NCI-H2107 (cell line): Measurements from ENCODE around the gene AMBN.

Experiments used
- DNase-seq: peaks from one replicate; lab custom pipeline; 2025; lab: John Stamatoyannopoulos, UW

Gene AMBN, protein sequence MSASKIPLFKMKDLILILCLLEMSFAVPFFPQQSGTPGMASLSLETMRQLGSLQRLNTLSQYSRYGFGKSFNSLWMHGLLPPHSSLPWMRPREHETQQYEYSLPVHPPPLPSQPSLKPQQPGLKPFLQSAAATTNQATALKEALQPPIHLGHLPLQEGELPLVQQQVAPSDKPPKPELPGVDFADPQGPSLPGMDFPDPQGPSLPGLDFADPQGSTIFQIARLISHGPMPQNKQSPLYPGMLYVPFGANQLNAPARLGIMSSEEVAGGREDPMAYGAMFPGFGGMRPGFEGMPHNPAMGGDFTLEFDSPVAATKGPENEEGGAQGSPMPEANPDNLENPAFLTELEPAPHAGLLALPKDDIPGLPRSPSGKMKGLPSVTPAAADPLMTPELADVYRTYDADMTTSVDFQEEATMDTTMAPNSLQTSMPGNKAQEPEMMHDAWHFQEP

DNA sequence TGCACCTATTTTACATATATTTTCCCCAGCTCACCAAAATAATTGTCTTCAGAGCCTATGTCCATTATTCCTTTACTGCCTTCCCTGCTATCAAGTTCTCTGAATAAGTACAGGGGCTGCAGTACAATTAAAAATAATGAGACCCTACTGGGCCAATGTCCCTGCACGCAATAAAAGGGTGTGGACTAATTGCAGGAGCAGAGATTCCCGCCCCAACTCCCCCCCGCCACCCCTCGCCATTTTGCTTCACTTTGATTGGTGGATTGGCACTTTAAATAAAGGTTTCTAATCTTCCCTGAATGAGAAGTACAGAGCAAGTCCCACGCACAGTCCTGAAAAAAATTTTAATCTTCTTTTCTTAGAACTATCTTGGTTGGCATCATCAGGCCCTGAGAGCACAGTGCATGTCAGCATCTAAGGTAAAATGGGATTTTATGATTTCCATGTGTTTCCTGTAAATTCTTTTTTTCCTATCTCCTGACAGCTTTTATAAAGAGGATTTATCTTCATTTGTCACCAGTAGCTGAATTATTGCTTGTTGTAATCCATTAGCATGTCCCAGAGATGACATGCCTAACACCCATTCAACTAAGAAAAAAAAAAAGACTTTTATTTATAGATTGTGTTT is at the start of gene AMBN:
Gene AMBN, plus strand, starts transcription at position 302 of the 628 bp plus-strand sequence. Its CDS starts 103 bp downstream, at position 405.
- DNase-seq, result no peak

DNA sequence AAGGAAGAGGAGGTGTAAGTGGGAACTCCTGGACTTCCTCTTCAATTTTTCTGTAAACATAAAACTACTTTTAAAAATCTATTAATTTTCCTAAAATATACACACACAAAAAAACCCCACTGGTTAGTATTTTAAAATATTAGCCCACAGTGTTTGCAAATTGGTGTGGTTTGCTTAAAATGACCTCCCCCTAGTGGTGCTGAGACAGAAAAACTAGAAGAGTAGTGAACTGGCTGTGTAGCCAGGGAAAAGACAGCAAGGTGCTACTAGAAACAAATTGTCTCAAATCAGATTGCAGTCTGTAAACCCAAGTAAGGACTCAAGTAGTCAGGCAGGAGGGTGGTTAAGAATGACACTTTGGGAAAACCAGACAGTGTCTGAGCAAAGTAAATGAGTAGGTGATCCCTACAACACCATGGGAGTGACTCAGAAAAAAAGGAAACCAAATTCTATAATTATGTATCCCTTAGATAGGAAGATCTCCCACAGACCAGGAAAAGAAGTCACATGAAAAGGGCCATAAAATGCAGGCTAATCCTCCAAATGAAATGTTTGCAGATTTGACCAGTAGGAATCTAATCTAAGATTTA is 47.7 kb upstream of the AMBN start:
- no peak for DNase-seq

DNA sequence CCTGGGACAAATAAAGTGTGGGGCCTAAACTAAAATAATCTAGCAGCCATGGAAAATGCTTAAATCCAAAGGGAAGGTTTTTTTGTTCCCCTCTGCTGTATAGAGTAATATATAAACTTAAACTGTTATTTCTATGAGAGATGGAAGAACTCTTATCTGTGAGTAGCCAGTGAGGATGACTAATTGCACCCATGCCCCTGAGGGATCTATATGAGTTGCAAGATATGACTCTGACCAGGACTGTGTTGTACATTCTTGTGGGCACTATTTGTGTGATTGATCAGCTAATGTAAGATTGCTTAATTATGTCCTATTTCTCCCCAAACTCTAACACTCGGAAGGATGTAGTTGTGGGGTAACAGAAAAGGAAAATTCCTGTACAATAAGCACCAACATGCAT is 35.2 kb upstream of the AMBN start:
- no peak for DNase-seq

DNA sequence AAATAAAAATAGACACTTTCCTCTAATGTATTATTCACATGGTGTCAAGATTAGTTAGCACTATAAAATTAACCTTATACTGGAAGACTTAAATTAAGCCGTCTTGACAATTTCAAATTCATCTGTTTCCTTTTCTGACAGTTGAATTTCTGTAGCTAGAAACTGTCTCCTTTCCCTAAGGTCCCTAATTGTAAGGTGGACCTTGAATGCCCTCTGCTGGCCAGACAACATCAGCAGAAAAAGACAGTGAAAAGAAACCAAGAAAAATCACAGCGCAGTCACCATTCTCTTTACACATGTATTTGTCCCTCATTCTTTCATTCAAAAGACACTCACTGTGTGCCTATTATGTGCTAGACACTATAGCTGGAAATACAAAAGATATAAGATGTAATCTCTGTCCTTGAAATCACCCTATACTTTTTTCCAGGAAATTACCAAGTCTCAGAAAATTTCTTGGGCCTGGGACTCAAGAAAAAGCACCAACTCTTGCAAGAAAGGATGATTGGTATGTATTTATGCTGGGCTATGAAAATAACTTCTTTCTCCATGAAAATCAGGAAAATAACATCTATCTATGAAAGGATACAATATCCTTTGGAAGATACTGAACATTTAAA is 32.7 kb upstream of the AMBN start:
- no peak for DNase-seq

DNA sequence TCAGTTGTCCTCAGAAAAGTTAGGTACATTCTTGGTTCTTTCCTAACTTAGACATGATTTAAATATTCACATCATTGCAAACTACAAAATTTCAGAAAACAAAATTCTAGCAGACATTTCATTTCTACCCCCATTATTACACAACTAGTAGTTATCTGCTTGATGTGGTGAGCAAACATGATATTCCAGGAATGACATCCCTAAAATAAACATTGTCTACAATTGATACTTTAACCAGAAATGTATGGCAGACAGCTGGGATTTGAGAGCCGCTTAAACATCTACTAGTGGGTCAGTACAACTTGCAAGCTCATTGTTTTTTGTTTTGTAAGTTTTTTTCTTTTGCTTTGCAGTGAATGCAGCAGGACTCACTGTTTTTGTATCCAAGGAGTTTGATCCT is 32.1 kb upstream of the AMBN start:
- no peak for DNase-seq

DNA sequence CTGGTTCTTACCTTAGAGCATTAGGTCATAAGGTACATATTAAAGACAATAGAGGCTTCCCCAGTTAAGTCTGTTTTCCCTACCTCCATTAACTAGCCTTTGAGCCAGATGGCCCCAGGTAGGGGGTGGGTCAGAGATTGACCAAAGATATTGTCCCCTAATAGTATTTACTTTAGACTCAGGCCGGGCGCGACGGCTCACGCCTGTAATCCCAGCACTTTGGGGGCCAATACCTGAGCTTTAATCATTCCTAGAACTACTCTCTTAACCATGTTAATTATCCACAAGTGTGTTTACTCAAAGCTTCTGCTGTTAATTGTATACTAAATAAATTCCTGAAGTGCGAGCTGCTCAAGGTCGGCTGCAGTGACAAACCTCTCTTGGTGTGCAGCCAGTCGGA is 28.0 kb upstream of the AMBN start:
- no peak for DNase-seq

DNA sequence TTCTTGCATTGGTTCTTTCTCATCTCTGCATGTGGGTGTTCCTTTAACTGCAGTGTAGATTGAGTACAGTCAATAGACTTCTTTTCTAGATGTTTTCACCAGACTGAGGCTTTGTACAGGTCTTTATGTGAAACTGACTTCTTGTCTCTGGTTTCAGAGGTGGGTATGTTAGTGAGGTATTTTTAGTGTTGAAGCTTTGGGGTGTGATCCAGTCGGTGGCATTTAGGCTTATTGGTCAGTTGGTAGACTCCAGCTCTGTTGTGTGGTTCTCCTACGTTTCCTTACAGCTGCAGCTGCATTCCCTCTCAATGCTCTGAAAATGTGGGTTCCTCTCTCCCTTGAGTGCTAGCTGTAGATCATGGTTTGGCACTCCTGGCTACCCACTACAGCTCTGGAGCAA is 21.3 kb upstream of the AMBN start:
- DNase-seq, result no peak

DNA sequence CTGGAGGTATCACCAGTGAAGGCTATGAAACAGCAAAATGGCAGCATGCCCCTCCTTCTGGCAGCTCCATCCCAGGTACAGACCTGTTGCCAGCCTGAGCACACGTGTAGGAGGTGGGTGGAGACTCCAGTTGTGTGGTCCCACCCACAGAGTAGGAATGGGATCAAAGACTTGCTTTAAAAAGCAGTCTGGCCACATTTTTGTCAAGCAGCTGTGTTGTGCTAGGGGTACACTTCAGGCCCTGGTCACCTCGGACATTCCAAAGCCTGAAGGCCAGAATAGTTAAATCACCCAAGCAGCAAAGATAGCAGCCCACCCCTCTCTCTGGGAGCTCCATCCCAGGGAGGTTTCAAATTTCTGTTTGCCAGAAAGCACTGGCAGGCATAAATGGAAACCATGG is 20.3 kb upstream of the AMBN start:
- DNase-seq, result no peak

DNA sequence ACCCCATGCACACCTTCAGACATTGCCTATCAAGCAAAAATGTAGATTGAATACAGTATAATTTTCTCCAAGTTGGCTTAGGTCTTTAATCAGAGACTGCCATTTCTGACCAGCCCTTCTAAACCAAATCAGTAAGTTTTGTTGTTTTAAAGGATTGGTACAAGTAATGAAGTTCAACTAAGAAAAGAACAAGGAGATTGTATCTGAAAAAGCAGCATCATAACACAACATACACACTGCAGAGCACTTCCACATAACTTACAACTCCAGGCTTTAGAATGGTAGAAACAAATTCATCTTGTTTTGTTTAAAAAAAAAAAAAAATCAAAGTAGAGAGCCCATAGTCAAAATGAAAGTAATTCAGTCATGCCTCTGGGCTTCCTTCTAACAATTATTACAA is 16.1 kb upstream of the AMBN start:
- DNase-seq, result no peak

DNA sequence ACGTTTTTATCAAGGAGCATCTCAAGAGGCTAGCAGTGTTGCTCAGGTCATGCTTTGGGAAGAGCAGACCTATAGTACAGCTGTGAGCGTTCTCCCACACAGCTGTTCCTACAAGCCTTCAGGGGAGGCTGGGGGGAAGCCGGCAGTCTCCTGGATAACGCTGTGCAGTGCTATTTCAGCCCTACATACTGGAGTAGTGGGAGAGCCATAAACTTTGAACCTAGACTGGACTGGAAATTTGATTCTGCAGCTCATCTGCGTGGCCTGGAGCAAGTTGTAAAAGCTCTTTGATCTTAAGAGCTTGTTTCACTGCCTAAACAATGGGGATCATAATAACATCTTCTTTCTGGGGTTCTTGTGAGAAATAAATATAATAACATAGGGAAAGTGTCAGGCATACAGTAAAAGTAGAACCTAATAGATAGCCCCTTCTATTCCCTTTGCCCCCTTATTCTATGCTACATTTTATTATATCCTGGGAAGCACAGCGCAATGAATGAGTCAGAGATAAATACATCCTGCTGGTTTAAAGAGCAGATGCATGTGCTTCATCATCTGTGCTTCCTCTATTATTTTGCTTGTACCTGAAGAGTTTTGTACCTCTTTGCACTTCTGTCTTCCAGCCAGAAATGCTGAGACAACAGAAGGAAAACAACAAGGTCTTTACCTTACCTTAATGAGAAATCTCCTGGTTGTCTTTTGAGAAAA is 14.7 kb upstream of the AMBN start:
- no peak for DNase-seq

DNA sequence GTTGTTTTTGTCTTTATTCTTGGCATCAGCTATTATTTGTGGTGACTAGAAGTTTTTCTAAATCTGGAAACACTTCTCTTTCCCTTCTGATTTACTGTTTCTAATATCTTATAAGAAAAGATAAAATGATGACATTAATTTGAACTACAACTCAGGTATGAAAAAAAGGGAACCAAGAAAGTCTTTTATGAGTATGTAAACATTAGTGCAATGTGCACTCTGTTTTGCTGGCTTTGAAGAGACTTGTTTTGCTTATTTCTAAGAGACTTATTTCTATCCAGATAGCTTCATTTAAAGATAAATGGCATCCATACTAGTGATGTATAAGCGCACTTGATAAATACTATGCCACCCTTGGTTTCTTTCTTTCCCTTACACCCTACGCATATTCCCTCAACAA is 10.1 kb upstream of the AMBN start:
- no peak for DNase-seq

DNA sequence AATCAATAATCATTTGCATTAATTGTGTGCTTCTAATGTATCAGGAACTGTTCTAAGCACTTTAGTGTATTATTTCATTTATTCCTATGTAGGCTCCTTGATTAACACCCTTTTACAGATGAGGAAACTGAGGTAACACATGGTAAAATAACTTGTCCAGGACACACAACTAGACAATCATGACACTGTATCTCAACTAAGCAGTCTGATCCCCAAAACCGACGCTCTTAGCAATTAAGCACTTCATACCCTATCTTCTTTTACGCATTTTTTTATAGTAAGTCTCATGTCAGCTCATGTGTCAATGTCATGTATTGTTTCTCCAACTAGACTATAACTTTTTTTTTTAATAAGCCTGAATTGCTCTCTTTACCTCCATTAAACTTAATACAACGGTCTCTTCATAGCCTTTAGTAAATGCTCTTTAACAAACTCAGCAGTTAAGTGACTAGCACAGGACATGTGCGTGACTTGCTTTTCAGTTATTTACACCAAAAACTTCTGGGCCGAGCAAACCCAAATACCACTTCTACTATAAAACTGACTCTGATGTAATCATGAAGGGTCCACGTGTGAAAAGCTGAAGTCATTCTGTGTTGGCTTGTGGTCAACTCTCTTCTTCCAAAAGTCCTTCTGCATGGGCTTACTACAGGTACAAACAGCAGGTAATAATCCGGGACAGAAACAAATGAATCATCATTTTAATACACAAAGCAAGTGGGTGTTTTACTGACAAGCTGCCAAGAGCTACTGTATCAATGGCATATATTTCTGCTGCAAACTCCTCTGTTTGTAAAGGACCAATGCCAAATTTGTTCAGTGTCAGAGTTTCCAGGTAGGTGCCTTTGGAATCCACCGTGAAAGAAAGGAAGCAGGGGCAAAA is 7.9 kb upstream of the AMBN start:
- DNase-seq, result peak; percentile 31

DNA sequence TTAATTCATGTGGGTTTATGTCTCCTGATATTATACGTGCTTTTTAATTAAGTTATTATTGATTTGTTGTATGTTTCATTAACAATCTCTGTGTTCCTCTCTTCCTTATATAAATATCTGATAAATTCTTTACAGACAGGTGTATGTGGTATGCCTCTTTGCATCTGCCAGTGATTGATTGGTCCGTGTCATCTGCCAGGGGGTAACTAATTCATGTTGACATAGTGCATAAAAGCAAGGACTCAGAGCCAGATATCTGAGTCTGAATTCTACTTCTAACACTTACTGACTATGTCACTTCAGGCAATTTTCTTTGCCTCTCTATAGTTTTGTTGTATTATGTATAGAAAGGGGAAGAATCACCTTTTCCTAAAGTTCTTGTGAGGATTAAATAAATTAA is 5.2 kb upstream of the AMBN start:
- DNase-seq, result no peak

DNA sequence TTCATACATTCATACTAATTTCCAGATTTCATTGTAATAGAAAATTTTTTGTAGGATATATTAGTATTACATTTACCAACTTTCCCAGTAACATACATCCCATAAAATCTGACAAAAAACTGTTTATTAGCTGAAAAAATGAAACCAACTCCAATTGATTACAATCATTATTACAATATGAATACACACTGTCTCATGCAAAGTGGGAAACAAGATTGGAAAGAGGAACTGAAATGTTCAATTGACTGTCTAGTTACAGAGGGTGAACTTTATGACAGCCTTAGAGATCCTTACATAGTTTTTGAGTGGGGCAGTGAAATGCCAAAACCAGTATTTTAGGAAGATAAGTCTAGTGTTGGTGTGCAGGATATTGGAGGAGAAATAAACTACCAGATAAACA is 2.3 kb upstream of the AMBN start:
- DNase-seq, result no peak

DNA sequence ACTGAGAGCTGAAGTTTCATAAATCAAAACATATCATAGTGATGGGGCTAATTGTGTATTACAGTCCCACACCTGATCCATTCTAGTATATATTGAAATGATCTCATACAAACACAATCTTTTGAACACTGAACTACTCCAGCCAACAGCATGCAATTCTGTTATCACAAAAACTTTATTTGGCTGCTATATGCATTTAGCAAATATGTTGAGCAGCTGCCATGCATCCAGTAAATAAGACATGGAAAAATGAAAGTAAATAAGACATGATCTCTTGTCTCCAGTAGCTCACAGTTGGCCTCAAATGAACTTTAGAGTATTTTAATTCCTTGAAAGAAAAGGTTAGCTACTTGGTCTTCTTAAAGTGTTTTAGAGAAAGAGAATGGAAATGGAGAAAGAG is 2.1 kb downstream of the AMBN start:
- no peak for DNase-seq

DNA sequence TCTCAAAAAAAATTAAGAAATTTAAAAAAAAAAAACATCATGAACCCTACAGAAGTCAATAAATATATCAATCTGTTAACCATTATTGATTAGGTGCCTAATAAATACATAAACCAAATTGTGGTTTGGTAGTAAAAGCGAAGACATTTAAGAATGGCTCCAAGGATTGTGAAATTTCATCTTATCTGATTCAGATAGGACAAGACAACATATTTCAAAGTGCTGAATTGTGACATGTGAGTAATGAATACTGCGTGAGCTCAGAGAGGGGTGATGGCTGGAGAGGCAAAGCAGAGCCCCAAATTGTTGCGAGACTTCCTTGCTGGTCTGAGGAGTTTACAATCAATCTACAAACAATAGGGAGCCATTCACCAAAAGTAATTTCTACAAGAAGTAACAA is 8.2 kb downstream of the AMBN start:
- DNase-seq, result no peak

DNA sequence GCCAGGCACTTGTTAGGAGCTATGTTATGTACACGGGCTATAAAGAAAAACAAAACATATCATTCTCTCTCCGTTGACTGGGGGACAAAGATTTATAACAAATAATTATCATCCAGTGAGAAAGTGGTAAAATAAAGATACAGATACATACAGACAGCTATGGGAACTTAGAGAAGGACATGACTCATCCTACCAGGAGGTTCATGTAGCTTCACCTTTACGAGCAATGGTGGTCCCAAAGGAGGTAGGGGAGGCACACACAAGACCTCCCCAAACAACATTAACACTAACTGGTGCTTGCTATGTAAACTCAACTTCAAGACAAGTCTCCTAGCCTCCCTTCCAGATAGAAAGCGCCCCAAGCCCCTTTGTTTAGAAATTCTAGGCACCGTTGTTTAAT is 8.9 kb downstream of the AMBN start:
- no peak for DNase-seq

DNA sequence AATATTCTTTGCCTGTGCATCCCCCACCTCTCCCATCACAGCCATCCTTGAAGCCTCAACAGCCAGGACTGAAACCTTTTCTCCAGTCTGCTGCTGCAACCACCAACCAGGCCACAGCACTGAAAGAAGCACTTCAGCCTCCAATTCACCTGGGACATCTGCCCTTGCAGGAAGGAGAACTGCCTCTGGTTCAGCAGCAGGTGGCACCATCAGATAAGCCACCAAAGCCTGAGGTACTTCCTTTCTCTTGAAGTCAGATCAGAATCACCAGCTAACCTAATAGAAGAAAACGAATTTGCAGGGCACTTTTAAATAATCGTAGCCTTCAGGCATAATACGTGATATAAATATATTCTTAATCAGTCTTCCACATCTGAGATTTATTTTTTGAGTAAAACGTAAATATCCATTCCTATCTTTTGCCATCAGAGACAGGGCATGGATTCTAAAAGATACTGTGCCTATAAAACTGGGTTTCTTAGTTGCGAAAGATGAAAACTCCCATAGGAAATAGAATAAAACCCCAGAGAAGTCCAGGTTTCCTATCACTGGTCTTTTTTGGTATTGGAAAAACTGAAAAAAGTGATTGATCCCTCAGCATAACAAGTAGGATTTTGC is 9.5 kb downstream of the AMBN start:
- DNase-seq, result peak; percentile 19

DNA sequence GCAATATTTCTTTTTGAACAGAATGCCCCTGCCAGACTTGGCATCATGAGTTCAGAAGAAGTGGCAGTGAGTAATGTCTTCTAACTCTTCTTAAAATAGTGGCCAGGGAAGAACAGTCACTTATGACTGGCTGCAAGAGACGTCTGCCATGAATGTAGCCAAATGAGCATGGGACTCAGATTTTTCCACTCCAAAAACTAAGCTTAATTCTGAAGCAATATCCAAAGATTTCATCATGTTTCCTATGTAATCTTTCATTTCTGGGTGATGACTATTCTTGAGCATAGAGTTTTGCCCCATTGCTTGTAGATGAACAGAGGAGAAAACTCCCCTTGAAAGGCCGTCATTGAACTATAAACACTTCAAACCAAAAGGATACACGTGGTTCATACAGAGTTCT is 11.8 kb downstream of the AMBN start:
- DNase-seq, result no peak

DNA sequence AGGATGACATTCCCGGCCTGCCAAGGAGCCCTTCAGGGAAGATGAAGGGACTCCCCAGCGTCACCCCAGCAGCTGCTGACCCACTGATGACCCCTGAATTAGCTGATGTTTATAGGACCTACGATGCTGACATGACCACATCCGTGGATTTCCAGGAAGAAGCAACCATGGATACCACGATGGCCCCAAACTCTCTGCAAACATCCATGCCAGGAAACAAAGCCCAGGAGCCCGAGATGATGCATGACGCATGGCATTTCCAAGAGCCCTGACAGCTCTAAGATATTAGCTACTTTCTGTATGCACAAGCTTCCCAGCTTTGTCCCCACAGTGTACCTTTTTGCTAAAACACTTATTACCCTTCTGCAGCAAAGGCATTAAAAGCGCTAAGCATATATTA is 14.4 kb downstream of the AMBN start:
- DNase-seq, result no peak

DNA sequence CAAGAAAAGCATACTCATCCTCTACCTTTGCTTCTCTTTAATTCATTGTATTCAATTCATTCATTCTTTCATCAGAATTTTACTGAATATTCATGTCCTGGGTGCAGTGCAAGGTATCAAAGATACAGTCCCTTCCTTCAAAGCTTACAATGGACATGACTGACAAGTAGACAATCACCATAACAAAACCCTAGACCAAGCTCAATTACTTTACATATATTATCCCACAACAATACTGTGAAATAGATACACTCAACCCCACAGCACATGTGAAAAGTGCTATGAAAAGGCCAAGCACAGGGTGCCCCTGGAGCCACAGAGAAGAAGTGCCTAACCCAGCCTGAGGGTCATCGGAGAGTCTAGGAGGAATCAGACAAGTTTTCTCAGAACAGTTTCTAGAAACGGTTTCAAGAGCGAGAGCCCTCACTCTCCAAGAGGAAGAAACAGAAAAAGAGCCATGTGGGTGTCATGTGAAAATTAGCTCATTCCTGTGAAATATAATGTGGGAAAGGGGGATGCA is 15.3 kb downstream of the AMBN start:
- no peak for DNase-seq
